Lung (tissue), 12 donors: ENCODE results near the gene CRYZL1. TPM values are rescaled to one million over a fixed set of nuclear protein-coding genes. Genes with fewer than 3 reads are reported as not detected.

ENCODE experiments used
- ATAC-seq: fragments of 200-7000 bp; cut with Tn5 transposase; one replicate; pipeline ENCODE4 v1.9.1; 2020; ENCODE audit warnings: moderate number of reproducible peaks; ENCODE audit not compliant: insufficient read depth, low FRiP score
- DNase-seq, 3 donors: peaks; one replicate each; pipeline ENCODE4 v3.0.0-alpha.2; 2013 to 2017
- H3K27ac ChIP-seq, 2 donors: one replicate each; pipeline ENCODE4 v1.5.1; 2013; ENCODE audit warnings: mild to moderate bottlenecking in 2 of 2, moderate library complexity in 2 of 2, control low read depth in 1 of 2, inconsistent platforms in 1 of 2, low read depth in 1 of 2, low read length in 1 of 2
- H3K27me3 ChIP-seq, 3 donors: one replicate each; pipeline ENCODE4 v1.5.1; 2013; ENCODE audit warnings: low read length in 2 of 3; ENCODE audit not compliant: control insufficient read depth in 3 of 3, insufficient read depth in 3 of 3
- H3K36me3 ChIP-seq, 4 donors: one replicate each; pipeline ENCODE4 v1.5.1; 2013; ENCODE audit warnings: low read length in 4 of 4, mild to moderate bottlenecking in 1 of 4, moderate library complexity in 1 of 4; ENCODE audit not compliant: control insufficient read depth in 4 of 4, insufficient read depth in 4 of 4
- H3K4me1 ChIP-seq, 5 donors: one replicate each; pipeline ENCODE4 v1.5.1; 2013; ENCODE audit warnings: low read length in 5 of 5, mild to moderate bottlenecking in 2 of 5, moderate library complexity in 1 of 5; ENCODE audit not compliant: control insufficient read depth in 5 of 5, insufficient read depth in 5 of 5
- H3K4me3 ChIP-seq: one replicate; pipeline ENCODE4 v1.5.1; 2013; ENCODE audit warnings: mild to moderate bottlenecking, control low read depth, moderate library complexity
- H3K9ac ChIP-seq, 2 donors: one replicate each; pipeline ENCODE4 v1.5.1; 2013; ENCODE audit warnings: low read length in 2 of 2, control low read depth in 1 of 2; ENCODE audit not compliant: insufficient read depth in 1 of 2
- H3K9me3 ChIP-seq, 4 donors: one replicate each; pipeline ENCODE4 v1.5.1; 2013; ENCODE audit warnings: low read length in 3 of 4, mild to moderate bottlenecking in 1 of 4, moderate library complexity in 1 of 4; ENCODE audit not compliant: control insufficient read depth in 4 of 4, insufficient read depth in 3 of 4
- CTCF ChIP-seq: IDR thresholded peaks from 2 replicates; pipeline ENCODE4 v1.5.1; 2012; ENCODE audit warnings: mild to moderate bottlenecking; ENCODE audit errors: control extremely low read depth, extremely low read depth
- WGBS, 2 donors: extraction: QIAGEN DNeasy Blood & Tissue Kit; methylation state at CpG; one replicate each; pipeline ENCODE4 v1.1.7; 2013; 5-methylcytosine and 5-hydroxymethylcytosine counted together
- polyA plus RNA-seq, 2 donors: library from polyadenylated mRNA; stranded (reverse); fragments of 200-250 nt; gene quantifications; one replicate each; pipeline ENCODE4 v1.2.1, GENCODE V29; 2013
- total RNA-seq, 2 donors: library from RNA; depleted of rRNA in 1 of 2; stranded (reverse); fragments of >200 nt in 1 of 2; gene quantifications; one replicate each; pipeline ENCODE4 v1.2.1, GENCODE V29; 2014 to 2021
- donor health status: control.
- donor health status: control.
- donor health status: Bipolar disorder and iron deficiency.
- donor health status: healthy.
- donor health status: DM: yes; HTN: yes; CAD: no.

The CRYZL1 gene
- total and polyA plus RNA-seq, 4 donors: 16.4 to 64.2 (median 30.3) TPM

GRCh38 chr21:33559813-33560212 is 81.7 kb downstream of the CRYZL1 start:
- Histone ChIP-seq H3K27me3 (no peaks in the 10 kb centered on the region), H3K4me1 (peaks cover 0 to 4% (median 2%) of the 10 kb centered on the region in 5 donors), H3K9me3 (no peaks in the 10 kb centered on the region), H3K4me3 (no peak overlapping the region), H3K9ac (no peak overlapping the region), H3K27ac (no peak overlapping the region), H3K36me3 (peaks cover 14 to 65% (median 38%) of the 10 kb centered on the region in 4 donors)
- TF ChIP-seq CTCF: no peak
- ATAC-seq (no peak), DNase-seq (no peak)
- WGBS, 2 donors: 95 to 96% methylated on average over 10 of the region's 10 CpGs

GRCh38 chr21:33558777-33559421 is 82.6 kb downstream of the CRYZL1 start:
- H3K9ac ChIP-seq: no peak overlapping the region
- H3K27me3 ChIP-seq: no peaks in the 10 kb centered on the region
- no peak overlapping the region for H3K27ac ChIP-seq
- no peaks in the 10 kb centered on the region for H3K9me3 ChIP-seq
- 69 to 73% methylated on average over 4 of the region's 4 CpGs for WGBS, 2 donors
- DNase-seq (no peak), ATAC-seq (no peak)
- peaks cover 19 to 67% (median 42%) of the 10 kb centered on the region in 4 donors for H3K36me3 ChIP-seq
- peaks cover 0 to 4% (median 2%) of the 10 kb centered on the region in 5 donors for H3K4me1 ChIP-seq
- H3K4me3 ChIP-seq: no peak overlapping the region
- no peak for TF ChIP-seq CTCF

- Histone ChIP-seq H3K9me3 (peaks cover 0 to 2% (median under 1%) of the 10 kb centered on the region in 4 donors), H3K36me3 (peaks cover 31 to 73% (median 52%) of the 10 kb centered on the region in 4 donors), H3K4me3 (no peak overlapping the region), H3K27ac (no peak overlapping the region), H3K4me1 (peaks cover 0 to 4% (median 2%) of the 10 kb centered on the region in 5 donors), H3K9ac (no peak overlapping the region), H3K27me3 (no peaks in the 10 kb centered on the region)
- DNase-seq (no peak), ATAC-seq (no peak)
- WGBS, 2 donors: 98% methylated on average over 19 of the region's 19 CpGs
- TF ChIP-seq CTCF: no peak
Measured at GRCh38 chr21:33557447-33557846, 84.1 kb downstream of the CRYZL1 start.

- no peak for TF ChIP-seq CTCF
- H3K36me3 ChIP-seq: peaks cover 49 to 79% (median 62%) of the 10 kb centered on the region in 4 donors
- no peak overlapping the region for H3K4me3 ChIP-seq
- WGBS, 2 donors: 97 to 98% methylated on average over 32 of the region's 32 CpGs
- H3K27me3 ChIP-seq: no peaks in the 10 kb centered on the region
- no peak overlapping the region for H3K9ac ChIP-seq
- no peak overlapping the region for H3K27ac ChIP-seq
- ATAC-seq (no peak), DNase-seq (no peak)
- H3K4me1 ChIP-seq: peaks cover 0 to 4% (median 0%) of the 10 kb centered on the region in 5 donors
- H3K9me3 ChIP-seq: peaks cover 0 to 4% (median 2%) of the 10 kb centered on the region in 4 donors
Measured at GRCh38 chr21:33554982-33555344, 86.6 kb downstream of the CRYZL1 start.
